HCT116 (cell line): ENCODE measurements around the gene SLX9. TPM values are rescaled to one million over a fixed set of nuclear protein-coding genes. Genes with fewer than 3 reads are reported as not detected.

Source experiments
- ATAC-seq: fragments of 200-7000 bp; cut with Tn5 transposase; 2 replicates; pipeline ENCODE4 v1.9.1; 2020; ENCODE audit warnings: mild to moderate bottlenecking, moderate library complexity
- BruUV-seq: library from RNA; stranded (reverse); fragments of 400-500 nt; replicated peaks from 2 replicates; lab custom pipeline; 2021; lab: Mats Ljungman, UMichigan
- CTCF ChIA-PET: fragments of 300-600 bp; sonication (Branson Sonifier 250); formaldehyde crosslinking; loops from one replicate; lab custom pipeline; 2021; ENCODE audit warnings: antibody characterized with exemption; lab: Charles Lee
- POLR2A ChIA-PET: fragments of 300-600, 350-600 bp; sonication (Branson Sonifier 250); formaldehyde crosslinking; loops from one replicate; lab custom pipeline; 2021; ENCODE audit warnings: antibody characterized with exemption; lab: Charles Lee
- RAD21 ChIA-PET, 2 experiments: fragments of 300-600 bp; sonication (Branson Sonifier 250); formaldehyde crosslinking; loops; one replicate each; lab custom pipeline; 2023; ENCODE audit warnings: low total read pairs in 2 of 2; ENCODE audit not compliant: uncharacterized antibody in 2 of 2, unreplicated experiment in 2 of 2, low non-redundant PET in 1 of 2; lab: Charles Lee
- DNase-seq: peaks from one replicate; pipeline ENCODE4 v3.0.0-alpha.2; 2010; ENCODE audit warnings: low read depth, low spot score
- H2AFZ ChIP-seq: fragments of 200-600 bp; shearing (Covaris generic), sonication (generic); 2 replicates; pipeline ENCODE4 v1.6.1; 2017; ENCODE audit warnings: low read depth, mixed run types, mixed read lengths, antibody characterized with exemption, low read length; ENCODE audit not compliant: poor library complexity, severe bottlenecking
- H3K27ac ChIP-seq: 2 replicates; pipeline ENCODE4 v1.5.1; 2012; ENCODE audit warnings: low read depth, low read length
- H3K27me3 ChIP-seq: fragments of 200-600 bp; sonication (generic); 2 replicates; pipeline ENCODE4 v1.6.1; 2016; ENCODE audit warnings: mixed run types, low read length, mixed read lengths; ENCODE audit not compliant: insufficient read depth
- H3K36me3 ChIP-seq, 2 experiments: fragments of 200-500 bp in 1 of 2; fragments of 200-600 bp in 1 of 2; sonication (Bioruptor generic) in 1 of 2; sonication (generic) in 1 of 2; 2 replicates each; pipeline versions ENCODE4 v1.5.1 to v1.6.1; 2014 to 2016; ENCODE audit warnings: low read length in 2 of 2, inconsistent platforms in 1 of 2, mixed read lengths in 1 of 2, mixed run types in 1 of 2; ENCODE audit not compliant: insufficient read depth in 2 of 2, control insufficient read depth in 1 of 2
- H3K4me1 ChIP-seq, 2 experiments: fragments of 200-600 bp in 1 of 2; sonication (generic) in 1 of 2; 2 replicates each; pipeline versions ENCODE4 v1.5.1 to v1.6.1; 2012 to 2017; ENCODE audit warnings: low read length in 2 of 2, inconsistent platforms in 1 of 2, mild to moderate bottlenecking in 1 of 2, mixed read lengths in 1 of 2, mixed run types in 1 of 2, moderate library complexity in 1 of 2; ENCODE audit not compliant: insufficient read depth in 2 of 2, control insufficient read depth in 1 of 2
- H3K4me2 ChIP-seq: fragments of 200-600 bp; sonication (generic); 2 replicates; pipeline ENCODE4 v1.6.1; 2017; ENCODE audit warnings: mixed run types, low read length, mixed read lengths
- H3K4me3 ChIP-seq, 2 experiments: fragments of 200-600 bp in 1 of 2; sonication (generic) in 1 of 2; replicated peaks in 1 of 2; 2 replicates each; pipeline ENCODE4 v1.5.1; 2011 to 2016; ENCODE audit warnings: low read length in 2 of 2, control low read depth in 1 of 2, low read depth in 1 of 2, mild to moderate bottlenecking in 1 of 2, mixed read lengths in 1 of 2, mixed run types in 1 of 2
- H3K79me2 ChIP-seq: fragments of 200-600 bp; sonication (generic); 2 replicates; pipeline ENCODE4 v1.6.1; 2017; ENCODE audit warnings: mild to moderate bottlenecking, mixed run types, low read length, moderate library complexity, mixed read lengths; ENCODE audit not compliant: insufficient read depth
- H3K9ac ChIP-seq: fragments of 200-600 bp; sonication (generic); 2 replicates; pipeline ENCODE4 v1.6.1; 2016; ENCODE audit warnings: low read length, mixed read lengths
- H3K9me2 ChIP-seq: fragments of 200-600 bp; sonication (generic), shearing (Covaris generic); 2 replicates; pipeline ENCODE4 v1.6.1; 2017; ENCODE audit warnings: mixed run types, mild to moderate bottlenecking, moderate library complexity; ENCODE audit not compliant: insufficient read depth
- H3K9me3 ChIP-seq, 2 experiments: fragments of 200-500 bp in 1 of 2; fragments of 200-600 bp in 1 of 2; sonication (Bioruptor generic) in 1 of 2; sonication (generic) in 1 of 2; 2 replicates each; pipeline ENCODE4 v1.6.1; 2014 to 2017; ENCODE audit warnings: low read length in 2 of 2, mixed read lengths in 2 of 2, inconsistent platforms in 1 of 2, low read depth in 1 of 2, mild to moderate bottlenecking in 1 of 2, mixed run types in 1 of 2, moderate library complexity in 1 of 2; ENCODE audit not compliant: control insufficient read depth in 1 of 2, insufficient read depth in 1 of 2
- H4K20me1 ChIP-seq: fragments of 200-600 bp; sonication (generic), shearing (Covaris generic); 2 replicates; pipeline ENCODE4 v1.6.1; 2017; ENCODE audit warnings: mixed run types, mild to moderate bottlenecking, moderate library complexity; ENCODE audit not compliant: insufficient read depth
- CBX3 ChIP-seq: IDR thresholded peaks from 2 replicates; pipeline ENCODE4 v1.6.1; 2012; ENCODE audit warnings: low read depth
- EGR1 ChIP-seq: IDR thresholded peaks from 2 replicates; pipeline ENCODE4 v1.6.1; 2012; ENCODE audit warnings: low read depth
- ELF1 ChIP-seq: IDR thresholded peaks from 2 replicates; pipeline ENCODE4 v1.6.1; 2012; ENCODE audit warnings: low read depth, borderline replicate concordance
- EZH2phosphoT487 ChIP-seq: fragments of 200-600 bp; IDR thresholded peaks from 2 replicates; pipeline ENCODE4 v1.6.1; 2018; ENCODE audit warnings: antibody characterized with exemption, borderline replicate concordance
- POLR2AphosphoS5 ChIP-seq: IDR thresholded peaks from 2 replicates; pipeline ENCODE4 v1.6.1; 2011; ENCODE audit warnings: mild to moderate bottlenecking, low read depth, low read length, moderate library complexity
- SIN3A ChIP-seq: IDR thresholded peaks from 2 replicates; pipeline ENCODE4 v1.6.1; 2012; ENCODE audit warnings: low read depth
- SRF ChIP-seq: IDR thresholded peaks from 2 replicates; pipeline ENCODE4 v1.6.1; 2012; ENCODE audit warnings: low read depth
- YY1 ChIP-seq: IDR thresholded peaks from 2 replicates; pipeline ENCODE4 v1.6.1; 2011; ENCODE audit warnings: low read length, low read depth, moderate library complexity, mild to moderate bottlenecking; ENCODE audit not compliant: insufficient replicate concordance; ENCODE audit errors: extremely low read depth
- ZNF274 ChIP-seq: fragments of 200-500 bp; sonication (Bioruptor generic); IDR thresholded peaks from 2 replicates; pipeline ENCODE4 v1.6.1; 2014; ENCODE audit warnings: mild to moderate bottlenecking, low read depth, low read length, inconsistent platforms
- intact Hi-C: fragments of 100-400 bp; cut with micrococcal nuclease; formaldehyde crosslinking; loops from 2 replicates; pipeline ENCODE4 v1.10.0; 2022
- total RNA-seq: library from RNA; stranded (reverse); gene quantifications from one replicate; pipeline ENCODE4 v1.2.1, GENCODE V29; 2021; ENCODE audit not compliant: unreplicated experiment
- TF ChIP-seq, protein P1 (sequence below): IDR thresholded peaks from 2 replicates; pipeline ENCODE4 v1.6.1; 2011; ENCODE audit warnings: mild to moderate bottlenecking, low read length, moderate library complexity; ENCODE audit not compliant: insufficient replicate concordance; ENCODE audit errors: extremely low read depth
- TF ChIP-seq, protein P2 (sequence below): IDR thresholded peaks from 2 replicates; pipeline ENCODE4 v1.6.1; 2012; ENCODE audit warnings: low read depth
- TF ChIP-seq, protein P3 (sequence below): IDR thresholded peaks from 2 replicates; pipeline ENCODE4 v1.6.1; 2012

Gene SLX9
- total RNA-seq, 1 experiment from 2014 or later: 61.9 TPM

DNA sequence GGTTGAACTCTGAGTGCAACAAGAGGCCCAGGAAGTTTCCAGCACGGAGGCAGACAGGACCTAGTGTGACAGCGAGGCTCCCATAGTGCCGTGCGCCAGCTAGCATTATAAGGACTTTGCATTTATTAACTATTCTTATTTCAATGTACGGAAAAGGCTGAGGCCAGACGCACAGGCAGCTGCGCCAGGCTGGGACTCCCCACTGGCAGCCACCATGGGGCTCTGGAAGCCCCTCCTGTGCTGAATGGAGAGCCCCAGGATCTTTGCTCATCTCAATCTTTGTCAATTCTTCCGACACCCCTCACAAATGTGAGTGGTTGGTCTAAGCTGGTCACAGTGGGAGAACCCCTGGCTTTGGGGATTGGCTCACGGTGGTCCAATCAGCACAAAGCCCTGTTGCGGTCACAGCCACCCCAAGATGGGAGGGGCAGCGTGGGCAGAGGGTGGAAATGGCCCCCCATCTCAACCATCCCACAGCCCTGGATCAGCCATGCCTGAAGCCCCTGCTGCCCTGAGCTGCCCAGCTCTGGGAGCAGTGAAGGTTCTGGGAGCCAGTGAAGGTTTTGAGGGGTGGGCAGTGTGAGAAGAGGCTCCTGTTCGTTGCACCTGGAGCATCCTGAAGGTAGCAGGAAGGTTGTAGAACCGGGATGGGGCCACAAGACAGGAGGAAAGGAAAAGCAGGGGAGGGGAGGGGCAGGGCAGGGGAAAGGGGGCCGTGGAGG, 75.1 kb downstream of the SLX9 start:
- no peak overlapping the region for H2AFZ ChIP-seq
- H3K79me2 ChIP-seq: no peaks in the 10 kb centered on the region
- no peaks in the 10 kb centered on the region for H3K36me3 ChIP-seq
- no peaks in the 10 kb centered on the region for H3K9me3 ChIP-seq
- H3K4me3 ChIP-seq: no peak overlapping the region
- POLR2A ChIA-PET: no interaction called here
- H3K4me2 ChIP-seq: no peak overlapping the region
- H4K20me1 ChIP-seq: no peaks in the 10 kb centered on the region
- CTCF ChIA-PET: no interaction called here
- no peaks in the 10 kb centered on the region for H3K27me3 ChIP-seq
- no peak for ATAC-seq
- DNase-seq: no peak
- H3K27ac ChIP-seq: no peak overlapping the region
- no peak overlapping the region for H3K9ac ChIP-seq
- RAD21 ChIA-PET: no interaction called here
- TF ChIP-seq SRF: no peak
- TF ChIP-seq CBX3: no peak
- TF ChIP-seq, protein P1, sequence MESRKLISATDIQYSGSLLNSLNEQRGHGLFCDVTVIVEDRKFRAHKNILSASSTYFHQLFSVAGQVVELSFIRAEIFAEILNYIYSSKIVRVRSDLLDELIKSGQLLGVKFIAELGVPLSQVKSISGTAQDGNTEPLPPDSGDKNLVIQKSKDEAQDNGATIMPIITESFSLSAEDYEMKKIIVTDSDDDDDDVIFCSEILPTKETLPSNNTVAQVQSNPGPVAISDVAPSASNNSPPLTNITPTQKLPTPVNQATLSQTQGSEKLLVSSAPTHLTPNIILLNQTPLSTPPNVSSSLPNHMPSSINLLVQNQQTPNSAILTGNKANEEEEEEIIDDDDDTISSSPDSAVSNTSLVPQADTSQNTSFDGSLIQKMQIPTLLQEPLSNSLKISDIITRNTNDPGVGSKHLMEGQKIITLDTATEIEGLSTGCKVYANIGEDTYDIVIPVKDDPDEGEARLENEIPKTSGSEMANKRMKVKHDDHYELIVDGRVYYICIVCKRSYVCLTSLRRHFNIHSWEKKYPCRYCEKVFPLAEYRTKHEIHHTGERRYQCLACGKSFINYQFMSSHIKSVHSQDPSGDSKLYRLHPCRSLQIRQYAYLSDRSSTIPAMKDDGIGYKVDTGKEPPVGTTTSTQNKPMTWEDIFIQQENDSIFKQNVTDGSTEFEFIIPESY: no peak
- TF ChIP-seq, protein P2, sequence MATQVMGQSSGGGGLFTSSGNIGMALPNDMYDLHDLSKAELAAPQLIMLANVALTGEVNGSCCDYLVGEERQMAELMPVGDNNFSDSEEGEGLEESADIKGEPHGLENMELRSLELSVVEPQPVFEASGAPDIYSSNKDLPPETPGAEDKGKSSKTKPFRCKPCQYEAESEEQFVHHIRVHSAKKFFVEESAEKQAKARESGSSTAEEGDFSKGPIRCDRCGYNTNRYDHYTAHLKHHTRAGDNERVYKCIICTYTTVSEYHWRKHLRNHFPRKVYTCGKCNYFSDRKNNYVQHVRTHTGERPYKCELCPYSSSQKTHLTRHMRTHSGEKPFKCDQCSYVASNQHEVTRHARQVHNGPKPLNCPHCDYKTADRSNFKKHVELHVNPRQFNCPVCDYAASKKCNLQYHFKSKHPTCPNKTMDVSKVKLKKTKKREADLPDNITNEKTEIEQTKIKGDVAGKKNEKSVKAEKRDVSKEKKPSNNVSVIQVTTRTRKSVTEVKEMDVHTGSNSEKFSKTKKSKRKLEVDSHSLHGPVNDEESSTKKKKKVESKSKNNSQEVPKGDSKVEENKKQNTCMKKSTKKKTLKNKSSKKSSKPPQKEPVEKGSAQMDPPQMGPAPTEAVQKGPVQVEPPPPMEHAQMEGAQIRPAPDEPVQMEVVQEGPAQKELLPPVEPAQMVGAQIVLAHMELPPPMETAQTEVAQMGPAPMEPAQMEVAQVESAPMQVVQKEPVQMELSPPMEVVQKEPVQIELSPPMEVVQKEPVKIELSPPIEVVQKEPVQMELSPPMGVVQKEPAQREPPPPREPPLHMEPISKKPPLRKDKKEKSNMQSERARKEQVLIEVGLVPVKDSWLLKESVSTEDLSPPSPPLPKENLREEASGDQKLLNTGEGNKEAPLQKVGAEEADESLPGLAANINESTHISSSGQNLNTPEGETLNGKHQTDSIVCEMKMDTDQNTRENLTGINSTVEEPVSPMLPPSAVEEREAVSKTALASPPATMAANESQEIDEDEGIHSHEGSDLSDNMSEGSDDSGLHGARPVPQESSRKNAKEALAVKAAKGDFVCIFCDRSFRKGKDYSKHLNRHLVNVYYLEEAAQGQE: no peak
- TF ChIP-seq EGR1: no peak
- TF ChIP-seq, protein P3, sequence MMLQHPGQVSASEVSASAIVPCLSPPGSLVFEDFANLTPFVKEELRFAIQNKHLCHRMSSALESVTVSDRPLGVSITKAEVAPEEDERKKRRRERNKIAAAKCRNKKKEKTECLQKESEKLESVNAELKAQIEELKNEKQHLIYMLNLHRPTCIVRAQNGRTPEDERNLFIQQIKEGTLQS: no peak
- no peak for TF ChIP-seq ELF1
- no peak for TF ChIP-seq EZH2phosphoT487
- TF ChIP-seq POLR2AphosphoS5: no peak
- TF ChIP-seq SIN3A: no peak
- TF ChIP-seq ZNF274: no peak
- no peak for TF ChIP-seq YY1
- H3K4me1 ChIP-seq: peaks cover 23 to 34% of the 10 kb centered on the region in 2 experiments
- intact Hi-C loops: no loop called here
- BruUV-seq: no TSS peak
- no peaks in the 10 kb centered on the region for H3K9me2 ChIP-seq
